ENCODE data around the gene SNRNP35.
"Not testable (repeated sequence)": the region's sequence is repeated elsewhere in the genome, so short reads cannot be mapped to it uniquely, and the experiment has no call there.

SNRNP35 gene

DNA sequence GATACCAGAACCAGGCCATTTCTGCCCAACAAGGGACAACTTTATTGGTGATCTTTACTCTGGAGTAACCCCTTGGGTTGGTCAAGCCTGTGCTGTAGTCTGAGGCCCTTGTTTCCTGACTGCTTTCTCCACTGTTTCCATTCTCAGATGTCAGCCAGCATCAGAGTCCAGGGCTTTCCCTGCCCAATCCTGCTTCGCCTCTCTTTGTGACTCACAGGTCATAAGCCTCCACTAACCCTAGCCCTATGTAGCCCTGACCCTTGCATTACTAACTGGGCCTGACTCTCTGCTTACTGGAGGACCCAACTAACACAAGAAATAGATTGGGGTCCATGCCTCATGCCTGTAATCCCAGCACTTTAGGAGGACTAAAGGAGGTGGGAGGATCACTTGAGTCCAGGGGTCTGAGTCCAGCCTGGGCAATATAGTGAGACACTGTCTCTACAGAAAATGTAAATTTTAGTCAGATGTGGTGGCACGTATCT lies 8.6 kb upstream of the SNRNP35 start:
- DNase-seq (ENCODE audit: low read depth in 1 of 2, low spot score in 1 of 2) = no peak

DNA sequence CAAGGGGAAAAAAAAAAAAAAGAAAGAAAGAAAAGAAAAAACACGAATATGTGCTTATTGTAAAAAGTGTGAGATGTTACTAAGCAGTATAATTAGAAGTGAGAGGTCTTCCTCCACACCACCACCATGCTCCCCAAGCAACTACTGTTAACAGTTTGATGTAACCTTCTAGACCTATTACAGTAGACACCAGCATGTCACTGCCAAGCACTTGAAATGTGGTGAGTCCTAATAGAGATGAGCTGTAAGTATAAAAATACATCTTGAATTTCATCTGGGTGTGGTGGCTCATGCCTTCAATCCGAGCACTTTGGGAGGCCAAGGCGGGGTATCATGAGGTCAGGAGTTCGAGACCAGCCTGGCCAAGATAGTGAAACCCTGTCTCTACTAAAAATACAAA lies 8.1 kb upstream of the SNRNP35 start:
- DNase-seq (ENCODE audit: low read depth in 1 of 2, low spot score in 1 of 2) = no peak

DNA sequence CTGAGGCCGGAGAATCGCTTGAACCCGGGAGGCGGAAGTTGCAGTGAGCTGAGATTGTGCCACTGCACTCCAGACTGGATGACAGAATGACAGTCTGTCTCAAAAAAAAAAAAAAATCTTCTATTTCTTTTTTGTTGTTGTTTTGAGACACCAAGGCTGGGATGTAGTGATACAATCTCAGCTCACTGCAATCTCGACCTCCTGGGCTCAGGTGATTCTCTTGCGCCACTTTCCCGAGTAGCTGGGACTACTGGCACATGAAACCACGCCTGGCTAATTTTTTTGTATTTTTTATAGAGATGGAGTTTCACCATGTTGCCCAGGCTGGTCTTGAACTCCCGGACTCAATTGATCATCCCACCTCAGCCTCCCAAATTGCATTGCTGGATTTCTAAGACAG lies 7.3 kb upstream of the SNRNP35 start:
- no peak for DNase-seq (ENCODE audit: low read depth in 1 of 2, low spot score in 1 of 2)

DNA sequence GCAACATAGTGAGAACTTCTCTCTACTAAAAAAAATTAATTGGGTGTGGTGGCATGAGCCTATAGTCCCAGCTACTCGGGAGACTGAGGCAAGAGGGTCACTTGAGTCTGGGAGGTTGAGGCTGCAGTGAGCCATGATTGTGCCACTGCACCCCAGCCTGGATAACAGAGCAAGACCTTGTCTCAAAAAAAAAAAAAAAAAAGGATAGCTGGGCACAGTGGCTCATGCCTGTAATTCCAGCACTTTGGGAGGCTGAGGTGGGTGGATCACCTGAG lies 5.7 kb upstream of the SNRNP35 start:
- DNase-seq (ENCODE audit: low read depth in 1 of 2, low spot score in 1 of 2) = not testable (repeated sequence)

DNA sequence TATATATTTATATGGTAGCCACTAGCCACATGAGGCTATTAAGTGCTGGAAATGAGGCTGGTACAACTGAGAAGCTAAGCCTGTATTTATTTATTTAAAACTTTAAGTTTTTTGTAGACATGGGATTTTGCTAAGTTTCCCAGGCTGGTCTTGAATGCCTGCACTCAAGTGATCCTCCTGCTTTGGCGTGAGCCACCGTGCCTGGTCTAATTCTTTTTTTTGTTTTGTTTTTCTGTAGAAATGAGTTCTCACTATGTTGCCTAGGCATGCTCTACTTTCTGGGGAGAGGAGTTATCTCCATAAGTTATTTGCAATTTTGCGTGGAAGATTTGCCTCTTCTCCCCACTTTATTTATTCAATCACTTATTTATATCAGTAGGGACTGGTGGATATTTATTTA lies 4.8 kb upstream of the SNRNP35 start:
- no peak for DNase-seq (ENCODE audit: low read depth in 1 of 2, low spot score in 1 of 2)

DNA sequence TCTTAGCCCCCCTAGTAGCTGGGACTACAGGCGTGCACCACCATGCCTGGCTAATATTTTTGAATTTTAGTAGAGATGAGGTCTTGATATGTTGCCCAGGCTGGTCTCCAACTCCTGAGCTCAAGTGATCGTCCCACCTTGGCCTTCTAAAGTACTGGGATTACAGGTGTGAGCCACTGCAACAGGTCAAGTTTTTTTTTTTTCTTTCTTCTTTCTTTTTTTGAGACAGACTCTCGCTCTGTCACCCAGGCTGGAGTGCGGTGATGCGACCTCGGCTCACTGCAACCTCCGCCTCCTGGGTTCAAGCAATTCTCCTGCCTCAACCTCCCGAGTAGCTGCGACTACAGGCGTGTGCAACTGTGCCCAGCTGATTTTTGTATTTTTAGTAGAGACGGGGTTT lies 5.2 kb downstream of the SNRNP35 start:
- DNase-seq (ENCODE audit: low read depth in 1 of 2, low spot score in 1 of 2) = not testable (repeated sequence)

DNA sequence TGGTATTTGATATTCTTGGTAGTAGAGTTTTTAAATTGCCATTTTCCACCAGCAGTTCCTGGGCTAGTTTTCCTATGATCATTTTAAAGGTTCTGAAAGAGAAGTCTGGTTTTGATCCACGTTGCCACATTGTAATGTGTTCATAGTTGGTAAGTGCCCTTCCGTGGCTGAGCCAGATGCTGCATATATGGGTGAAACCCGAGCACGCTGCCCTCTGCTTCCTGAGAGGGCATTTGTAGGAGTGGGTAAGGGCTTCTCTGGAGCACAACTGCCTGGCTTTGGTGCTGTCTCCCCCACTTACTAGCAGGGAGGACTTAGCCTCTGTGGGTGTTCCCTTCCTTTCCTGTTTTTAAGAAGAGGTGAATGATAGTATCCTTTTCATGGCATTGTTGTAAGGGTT lies 7.1 kb downstream of the SNRNP35 start:
- DNase-seq (ENCODE audit: low read depth in 1 of 2, low spot score in 1 of 2) = no peak

DNA sequence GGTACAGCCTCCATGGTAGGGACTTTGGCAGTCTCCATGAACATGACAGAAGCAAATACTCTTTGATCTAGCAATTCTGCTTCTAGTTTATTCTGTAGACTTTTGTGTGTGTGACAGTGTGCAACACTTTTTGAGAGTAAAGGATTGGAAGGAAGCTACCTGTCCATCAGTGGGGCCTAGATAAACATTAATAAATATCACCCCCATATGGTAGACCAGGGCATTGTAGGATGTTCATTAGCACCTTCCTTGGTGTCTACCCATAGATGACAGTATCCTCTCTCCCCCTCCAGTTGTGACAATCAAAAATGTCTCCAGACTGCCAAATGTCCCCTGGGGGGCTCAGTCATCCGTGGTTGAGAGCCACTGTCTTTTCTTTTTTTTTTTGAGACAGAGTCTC lies 10.8 kb downstream of the SNRNP35 start:
- no peak for DNase-seq (ENCODE audit: low read depth in 1 of 2, low spot score in 1 of 2)

DNA sequence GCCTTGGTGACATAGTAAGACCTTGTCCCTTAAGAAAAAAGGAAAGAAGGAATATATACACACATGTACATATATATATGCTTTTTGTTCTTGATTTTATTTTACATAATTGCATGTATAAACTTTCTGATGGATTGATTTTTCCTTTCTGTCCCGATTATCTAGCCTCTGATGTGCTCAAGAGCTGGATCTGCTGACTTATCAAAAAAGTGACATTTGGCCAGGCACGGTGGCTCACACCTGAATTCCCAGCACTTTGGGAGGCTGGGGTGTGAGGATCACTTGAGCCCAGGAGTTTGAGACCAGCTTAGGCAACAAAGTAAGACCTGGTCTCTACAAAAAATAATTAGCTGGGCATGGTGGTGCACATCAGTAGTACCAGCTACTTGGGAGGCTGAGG lies 12.0 kb downstream of the SNRNP35 start:
- no peak for DNase-seq (ENCODE audit: low read depth in 1 of 2, low spot score in 1 of 2)

DNA sequence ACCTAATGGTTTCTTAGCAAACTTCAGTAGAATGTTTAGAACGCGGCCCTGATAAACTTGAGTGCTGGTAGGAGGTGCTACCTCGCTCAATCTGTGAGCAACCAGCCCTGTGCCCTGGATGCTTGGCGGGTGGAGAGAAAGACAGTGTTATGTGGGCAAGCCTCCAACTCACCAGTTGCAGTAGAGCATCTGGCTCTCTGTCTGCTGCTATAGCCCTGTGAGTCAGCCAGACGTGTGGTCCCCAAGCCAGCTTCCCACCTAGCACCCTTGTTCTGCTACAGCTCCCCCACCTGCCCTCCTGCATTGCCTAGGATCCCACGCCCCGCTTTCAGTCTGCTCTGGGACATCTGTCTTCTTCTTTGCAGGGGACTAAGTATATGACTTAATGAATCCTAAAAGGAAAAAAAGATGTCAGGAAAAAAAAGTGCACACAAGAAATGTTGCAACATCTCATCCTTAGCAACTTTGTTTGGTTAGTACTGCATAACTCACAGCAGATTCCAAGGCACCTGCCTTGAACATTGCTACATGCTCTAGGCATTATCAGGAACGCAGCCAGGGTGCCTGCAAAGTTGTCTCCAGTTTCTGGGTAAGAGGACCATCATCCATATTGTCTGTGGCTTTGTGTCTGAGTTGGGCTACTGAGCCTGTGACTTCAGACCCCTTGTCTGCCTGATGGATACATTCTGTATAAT lies 13.6 kb downstream of the SNRNP35 start:
- no peak for DNase-seq (ENCODE audit: low read depth in 1 of 2, low spot score in 1 of 2)

DNA sequence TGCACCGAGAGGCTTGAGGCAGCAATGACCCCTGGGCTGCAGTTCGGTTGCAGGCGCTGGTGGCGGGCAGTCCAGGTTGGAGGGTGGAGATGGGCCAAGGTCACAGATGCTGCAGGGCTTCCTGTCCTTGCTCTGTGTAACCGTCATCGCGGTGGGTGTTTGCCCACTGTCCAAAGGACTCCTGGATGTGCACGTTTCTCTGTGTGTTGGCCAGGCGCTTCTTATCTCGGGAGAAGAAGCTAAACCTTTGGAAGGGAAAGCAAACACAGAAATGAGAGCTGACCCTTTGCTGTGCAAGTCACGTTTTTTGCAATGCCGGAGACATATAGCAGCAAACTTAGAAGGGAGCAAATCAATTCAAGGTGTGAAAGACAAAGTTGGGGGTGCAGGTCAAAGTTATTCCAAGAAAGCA lies 14.5 kb downstream of the SNRNP35 start:
- no peak for DNase-seq (ENCODE audit: low read depth in 1 of 2, low spot score in 1 of 2)

DNA sequence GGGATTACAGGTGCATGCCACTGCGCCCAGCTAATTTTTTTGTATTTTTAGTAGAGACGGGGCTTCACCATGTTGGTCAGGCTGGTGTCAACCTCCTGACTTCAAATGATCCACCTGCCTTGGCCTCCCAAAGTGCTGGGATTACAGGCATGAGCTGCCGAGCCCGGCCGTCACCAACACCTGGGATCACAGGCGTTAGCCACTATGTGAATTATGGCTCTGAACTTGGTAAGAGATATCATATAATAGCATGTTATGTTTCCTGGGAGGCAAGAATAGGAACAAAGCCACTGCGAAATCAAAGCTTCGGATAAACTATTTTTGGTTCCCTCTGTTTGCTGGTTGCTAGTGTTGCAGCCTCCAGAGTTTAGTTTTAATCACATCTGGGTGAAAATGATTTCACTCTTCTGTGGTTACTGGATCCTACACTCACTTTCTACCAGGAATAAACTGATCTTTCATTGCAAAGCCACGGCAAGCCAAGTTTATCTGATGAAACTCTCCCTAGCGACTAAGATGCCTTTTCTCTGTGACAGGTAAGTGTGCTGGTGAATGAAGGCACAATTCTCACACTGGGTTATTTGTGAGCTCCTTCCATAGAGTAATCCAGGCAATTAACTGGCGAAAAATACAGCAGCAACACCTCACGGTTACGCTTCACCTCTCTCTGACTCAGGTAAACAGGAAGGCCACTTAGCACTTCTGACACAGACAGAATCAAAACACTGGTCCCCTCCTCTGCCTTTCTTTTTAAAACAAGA lies 16.7 kb downstream of the SNRNP35 start:
- DNase-seq (ENCODE audit: low read depth in 1 of 2, low spot score in 1 of 2) = no peak

DNA sequence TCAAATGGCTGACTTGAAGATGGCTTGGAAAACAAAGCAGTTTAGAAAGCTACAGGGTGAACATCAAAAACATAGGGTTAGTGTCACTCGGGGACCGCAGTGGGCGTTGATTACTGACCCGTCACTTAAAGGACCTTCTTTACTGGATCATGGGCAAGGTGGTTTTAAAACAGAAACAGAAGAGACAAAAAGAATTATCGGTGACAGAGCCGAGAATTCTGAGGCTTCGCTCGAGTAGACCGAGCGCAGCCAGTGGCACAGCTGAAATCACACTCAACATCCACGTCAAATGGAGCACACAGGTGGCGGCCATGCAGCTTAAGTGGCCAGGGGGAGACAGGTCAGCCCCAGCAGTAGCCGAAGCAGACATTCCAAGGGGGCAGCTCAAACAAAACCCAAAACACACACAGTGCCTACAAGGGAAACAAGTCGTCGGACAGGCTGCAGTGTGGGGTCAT lies 17.3 kb downstream of the SNRNP35 start:
- no peak for DNase-seq (ENCODE audit: low read depth in 1 of 2, low spot score in 1 of 2)

DNA sequence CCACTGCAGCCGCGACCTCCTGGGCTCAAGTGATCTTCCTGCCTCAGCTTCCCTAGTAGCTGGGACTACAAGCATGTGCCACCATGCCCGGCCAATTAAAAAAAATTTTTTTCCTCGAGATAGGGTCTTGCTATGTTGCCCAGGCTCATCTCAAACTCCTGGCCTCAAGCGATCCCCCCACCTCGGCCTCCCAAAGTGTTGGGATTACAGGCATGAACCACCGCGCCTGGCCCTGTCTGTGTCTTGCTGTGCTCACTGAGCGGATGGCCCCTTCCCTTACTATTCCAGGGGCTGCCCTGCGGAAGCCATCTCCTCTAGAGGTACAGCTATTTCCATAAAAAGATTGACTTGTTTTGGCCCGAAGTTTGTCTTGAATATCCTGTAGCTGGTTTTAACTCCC lies 20.1 kb downstream of the SNRNP35 start:
- DNase-seq (ENCODE audit: low read depth in 1 of 2, low spot score in 1 of 2) = no peak

DNA sequence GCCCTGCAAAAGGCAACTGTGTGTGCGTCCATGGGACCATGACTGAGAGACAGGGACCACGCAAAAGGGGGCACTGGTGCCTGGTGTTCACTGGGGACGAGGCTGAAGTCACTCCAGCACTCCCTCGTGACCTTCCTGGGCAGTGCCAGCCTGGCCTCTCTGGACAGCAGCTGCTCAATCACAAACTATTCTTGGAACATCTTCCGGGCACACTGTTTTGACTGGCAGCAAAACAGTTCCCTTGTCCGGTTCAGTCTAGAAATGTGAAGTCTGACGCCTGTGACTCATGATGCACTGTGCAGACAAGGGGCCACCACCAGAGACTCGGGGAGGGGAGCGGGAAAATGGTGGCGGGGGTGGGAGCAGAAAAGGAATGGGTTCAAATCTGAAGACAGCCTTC lies 20.8 kb downstream of the SNRNP35 start:
- DNase-seq (ENCODE audit: low read depth in 1 of 2, low spot score in 1 of 2) = no peak

DNA sequence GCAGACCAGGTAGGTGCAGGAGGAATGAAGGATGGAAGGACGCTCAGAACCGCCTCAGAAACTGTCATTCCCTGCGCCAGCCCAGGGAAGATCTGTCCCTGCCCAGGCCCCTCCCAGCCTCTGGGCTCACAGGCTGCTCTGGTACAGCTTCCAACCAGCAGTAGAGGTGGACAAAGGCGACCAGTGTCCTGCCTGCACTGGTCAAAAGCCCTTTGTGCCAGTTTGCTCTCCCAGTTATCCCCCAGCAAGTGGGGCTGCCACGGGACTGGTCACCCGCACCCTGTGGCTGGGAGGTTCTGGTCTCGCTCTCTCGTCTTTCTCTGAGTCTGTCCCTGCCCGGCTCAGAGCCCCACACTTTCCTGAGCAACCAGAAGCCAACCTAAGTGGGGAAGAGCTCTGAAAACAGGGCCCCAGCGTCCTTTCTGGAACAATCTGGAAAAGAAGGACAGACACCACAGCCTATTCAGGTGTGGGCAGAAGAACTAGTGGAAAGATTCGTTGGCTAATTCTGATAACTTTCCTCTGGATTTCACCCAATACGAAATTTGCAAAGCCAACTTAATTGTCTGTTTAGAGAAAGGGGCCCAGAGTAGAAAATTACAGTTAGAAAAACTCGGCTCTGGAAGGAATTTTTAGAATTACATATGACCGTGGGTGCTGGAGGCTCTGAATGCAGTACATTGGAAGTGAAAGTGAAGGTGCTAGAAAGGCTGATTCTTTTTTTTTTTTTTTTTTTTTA lies 21.7 kb downstream of the SNRNP35 start:
- no peak for DNase-seq (ENCODE audit: low read depth in 1 of 2, low spot score in 1 of 2)

DNA sequence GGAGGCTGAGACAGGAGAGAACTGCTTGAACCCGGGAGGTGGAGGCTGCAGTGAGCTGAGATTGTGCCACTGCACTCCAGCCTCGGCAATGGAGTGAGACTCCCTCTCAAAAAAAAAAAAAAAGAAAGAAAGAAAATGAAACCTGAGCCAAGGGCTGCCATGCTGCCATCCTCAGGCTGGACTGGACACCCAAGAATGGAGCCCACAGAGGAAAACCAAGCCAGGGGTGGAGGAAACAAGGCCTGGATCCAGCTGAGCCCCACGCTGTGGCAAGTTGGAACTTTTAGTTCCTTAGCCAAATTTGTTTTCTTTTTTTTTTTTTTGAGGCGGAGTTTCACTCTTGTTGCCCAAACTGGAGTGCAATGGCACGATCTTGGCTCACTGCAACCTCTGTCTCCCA lies 23.3 kb downstream of the SNRNP35 start:
- not testable (repeated sequence) for DNase-seq (ENCODE audit: low read depth in 1 of 2, low spot score in 1 of 2)

DNA sequence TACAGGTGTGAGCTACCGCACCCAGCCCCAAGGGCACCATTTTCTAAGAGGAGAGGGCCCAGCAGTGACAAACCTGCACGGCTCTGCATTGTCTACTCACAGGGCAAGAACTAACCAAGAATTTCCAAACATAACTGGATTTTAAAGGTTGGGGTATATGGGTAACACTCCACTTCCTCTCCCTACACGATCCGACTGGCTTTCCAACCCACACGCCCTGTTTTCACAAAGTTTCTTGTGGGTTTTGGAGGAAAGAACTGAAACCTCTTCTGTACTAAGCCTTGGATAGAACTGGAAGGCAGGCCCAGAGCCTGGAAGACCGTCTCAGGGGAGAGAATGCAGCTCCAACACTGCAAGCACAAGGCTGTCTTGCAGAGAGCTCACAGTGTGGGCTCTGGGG lies 24.9 kb downstream of the SNRNP35 start:
- no peak for DNase-seq (ENCODE audit: low read depth in 1 of 2, low spot score in 1 of 2)

DNA sequence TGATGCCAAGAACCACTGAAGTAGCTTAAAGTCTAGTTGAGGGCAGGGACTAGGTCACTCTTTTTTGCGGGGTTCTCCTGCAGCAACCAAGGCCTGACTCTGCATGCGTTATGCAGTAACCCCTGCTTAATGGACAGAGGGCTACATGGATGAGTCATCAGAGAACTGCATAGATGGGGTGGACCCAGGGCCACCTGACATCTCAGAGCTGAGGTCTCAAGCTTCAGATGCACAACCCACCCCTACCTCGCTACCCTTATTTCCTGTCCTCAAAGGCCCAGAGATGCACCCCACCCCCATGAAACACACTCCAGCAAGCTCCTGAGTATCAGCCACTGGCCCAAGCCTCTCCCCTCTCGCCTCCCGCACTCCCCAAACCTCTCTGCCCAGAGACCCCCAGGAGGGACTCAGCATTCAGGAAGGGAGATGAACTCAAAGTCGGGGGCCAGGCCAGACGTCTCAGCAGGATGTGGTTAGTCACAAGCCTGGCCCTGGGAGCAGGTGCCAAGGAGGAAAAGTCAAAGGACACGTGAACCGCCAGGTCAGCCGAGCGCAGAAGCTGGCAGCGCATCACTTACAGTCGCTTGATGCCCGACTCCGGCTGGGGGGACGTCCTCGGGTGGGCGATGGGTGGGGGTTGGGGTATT lies 25.8 kb downstream of the SNRNP35 start:
- no peak for DNase-seq (ENCODE audit: low read depth in 1 of 2, low spot score in 1 of 2)

DNA sequence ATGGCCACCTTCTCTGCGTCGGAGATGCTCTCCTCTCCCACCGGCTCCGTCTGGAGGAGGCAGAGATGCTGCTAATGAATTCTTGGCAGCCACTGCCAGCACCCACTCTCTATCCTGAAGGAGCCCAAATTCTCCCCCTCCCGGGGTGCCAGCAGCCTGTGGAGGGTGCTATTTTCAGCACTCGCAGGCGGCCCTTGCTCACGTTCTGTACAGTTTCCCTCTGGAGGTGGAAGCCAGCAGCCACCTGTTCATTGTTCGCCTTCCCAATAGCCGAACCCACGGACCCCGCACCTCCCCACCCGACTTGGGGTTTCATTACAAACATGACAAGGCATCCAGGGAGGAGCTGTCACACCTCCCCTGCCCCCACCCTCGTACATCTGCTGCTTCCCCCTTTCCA lies 27.8 kb downstream of the SNRNP35 start:
- DNase-seq (ENCODE audit: low read depth in 1 of 2, low spot score in 1 of 2) = no peak

DNA sequence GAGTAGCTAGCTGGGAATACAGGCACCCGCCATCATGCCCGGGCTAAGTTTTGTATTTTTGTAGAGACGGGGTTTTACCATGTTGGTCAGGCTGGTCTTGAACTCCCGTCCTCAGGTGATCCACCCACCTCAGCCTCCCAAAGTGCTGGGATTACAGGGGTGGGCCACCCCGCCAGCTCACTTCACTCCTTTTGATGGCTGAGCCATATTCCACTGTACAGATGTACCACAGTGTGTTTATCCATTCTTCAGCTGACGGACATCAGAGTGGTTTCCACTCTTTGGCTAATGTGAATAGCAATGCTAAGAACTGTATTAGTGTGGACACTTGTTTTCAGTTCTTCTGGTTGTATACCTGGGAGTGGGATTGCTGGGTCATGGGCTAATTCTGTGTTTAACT lies 29.5 kb downstream of the SNRNP35 start:
- no peak for DNase-seq (ENCODE audit: low read depth in 1 of 2, low spot score in 1 of 2)
